ENCODE measurements around the gene LGALS3. TPM values are rescaled to one million over a fixed set of nuclear protein-coding genes. Genes with fewer than 3 reads are reported as not detected.
A peak's percentile ranks its signal among the peaks of the same experiment; 100 is the strongest.

LGALS3 gene
- total and polyA plus RNA-seq, 2 experiments from 2014 or later: 33.2 to 60.3 TPM

DNA sequence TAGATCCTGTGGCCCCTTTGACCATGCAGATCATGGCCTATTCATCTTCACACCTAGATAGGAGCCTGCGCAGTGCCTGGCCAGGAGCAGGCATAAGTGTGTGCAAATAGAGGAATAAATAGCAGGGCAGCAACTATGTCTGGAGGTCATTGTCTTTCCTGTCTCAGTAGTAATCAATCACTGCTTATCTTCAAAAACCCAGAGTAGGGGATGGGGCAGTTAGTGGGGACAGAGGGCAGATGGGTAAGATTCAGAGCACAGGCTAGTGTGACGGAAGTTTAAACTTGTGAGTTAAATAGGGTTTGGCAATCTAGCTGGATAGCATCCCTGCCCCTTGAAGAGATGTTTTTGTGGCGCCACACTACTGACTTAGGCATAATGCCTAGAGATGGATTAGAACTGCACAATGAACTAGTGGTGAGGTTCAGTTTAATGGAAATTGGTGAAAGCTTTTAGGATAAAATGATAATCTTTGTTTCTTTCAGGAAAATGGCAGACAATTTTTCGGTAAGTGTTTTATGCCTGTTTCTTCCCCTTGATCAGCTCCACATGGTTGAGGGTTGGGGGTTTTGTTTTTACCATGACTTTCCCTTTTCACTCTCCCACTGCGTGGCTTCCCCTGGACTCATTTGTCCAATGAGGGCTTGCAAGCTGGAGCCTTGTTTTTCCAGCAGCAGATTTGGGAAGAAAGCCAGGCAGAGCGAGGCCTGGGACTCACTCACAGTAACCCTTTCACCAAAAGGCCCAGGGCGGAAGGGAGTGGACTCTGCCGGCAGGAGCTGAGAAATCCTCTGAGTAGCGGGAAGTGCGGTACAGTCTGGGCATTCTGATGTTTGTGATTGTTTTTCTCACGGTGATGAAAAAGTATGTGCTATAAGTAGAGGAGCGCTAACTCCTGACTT lies 8.1 kb downstream of the LGALS3 start:
- peak in 1 of 2 donors; percentile 96 for DNase-seq (ENCODE audit: low read depth in 1 of 2, low spot score in 1 of 2)

GRCh38 chr14:55138091-55138490 lies 9.0 kb downstream of the LGALS3 start:
- Histone ChIP-seq H3K4me3 (no peak overlapping the region), H3K27ac (no peak overlapping the region), H3K27me3 (no peaks in the 10 kb centered on the region), H3K4me1 (ENCODE audit: low read depth) (no peaks in the 10 kb centered on the region), H3K36me3 (no peaks in the 10 kb centered on the region), H3K9me3 (ENCODE audit: low read depth) (no peaks in the 10 kb centered on the region)
- TF ChIP-seq CTCF (IDR thresholded peaks at IDR 0.05; ENCODE audit: low read depth, low read length): peak; percentile 43
- DNase-seq (ENCODE audit: low read depth in 1 of 2, low spot score in 1 of 2): no peak

More for the DNA sequence above, 8.1 kb downstream of the LGALS3 start:
- H3K4me3 ChIP-seq: no peak overlapping the region
- no peaks in the 10 kb centered on the region for H3K4me1 ChIP-seq (ENCODE audit: low read depth)
- TF ChIP-seq CTCF (IDR thresholded peaks at IDR 0.05; ENCODE audit: low read depth, low read length): peak; percentile 33
- peaks cover under 1% of the 10 kb centered on the region for H3K27me3 ChIP-seq
- no peaks in the 10 kb centered on the region for H3K36me3 ChIP-seq
- no peaks in the 10 kb centered on the region for H3K9me3 ChIP-seq (ENCODE audit: low read depth)
- H3K27ac ChIP-seq: no peak overlapping the region

GRCh38 chr14:55139141-55139540 lies 10.1 kb downstream of the LGALS3 start:
- Histone ChIP-seq H3K9me3 (ENCODE audit: low read depth) (no peaks in the 10 kb centered on the region), H3K4me1 (ENCODE audit: low read depth) (no peaks in the 10 kb centered on the region), H3K27me3 (no peaks in the 10 kb centered on the region), H3K27ac (no peak overlapping the region), H3K36me3 (no peaks in the 10 kb centered on the region), H3K4me3 (no peak overlapping the region)
- TF ChIP-seq CTCF (IDR thresholded peaks at IDR 0.05; ENCODE audit: low read depth, low read length): no peak
- DNase-seq (ENCODE audit: low read depth in 1 of 2, low spot score in 1 of 2): no peak

- Histone ChIP-seq H3K9me3 (ENCODE audit: low read depth) (no peaks in the 10 kb centered on the region), H3K36me3 (no peaks in the 10 kb centered on the region), H3K27ac (no peak overlapping the region), H3K4me1 (ENCODE audit: low read depth) (no peaks in the 10 kb centered on the region), H3K27me3 (no peaks in the 10 kb centered on the region), H3K4me3 (no peak overlapping the region)
- no peak for TF ChIP-seq CTCF (IDR thresholded peaks at IDR 0.05; ENCODE audit: low read depth, low read length)
- no peak for DNase-seq (ENCODE audit: low read depth in 1 of 2, low spot score in 1 of 2)
Observed at GRCh38 chr14:55139696-55140509, 10.9 kb downstream of the LGALS3 start.

DNA sequence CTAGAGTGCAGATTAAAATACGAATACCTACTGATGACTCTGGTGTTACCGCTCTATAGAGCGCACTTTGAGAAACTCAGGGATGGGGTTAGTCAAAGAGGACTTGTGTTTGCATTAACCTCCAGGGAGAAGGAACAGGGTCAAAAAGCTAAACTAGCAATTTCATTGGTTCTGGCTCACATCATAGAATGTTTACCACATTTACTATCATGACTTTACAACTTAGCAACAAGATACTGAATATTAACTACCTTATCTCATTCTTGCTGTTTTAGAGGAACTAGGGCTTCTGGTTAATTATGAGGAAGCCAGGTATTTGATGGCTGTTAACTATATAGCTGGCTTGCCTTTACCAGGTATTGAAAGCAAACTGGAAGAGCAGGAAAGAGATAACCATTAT lies 12.8 kb downstream of the LGALS3 start:
- TF ChIP-seq CTCF (IDR thresholded peaks at IDR 0.05; ENCODE audit: low read depth, low read length): no peak
- H3K9me3 ChIP-seq (ENCODE audit: low read depth): no peaks in the 10 kb centered on the region
- H3K27me3 ChIP-seq: no peaks in the 10 kb centered on the region
- no peaks in the 10 kb centered on the region for H3K36me3 ChIP-seq
- no peaks in the 10 kb centered on the region for H3K4me1 ChIP-seq (ENCODE audit: low read depth)
- no peak overlapping the region for H3K4me3 ChIP-seq
- DNase-seq (ENCODE audit: low read depth in 1 of 2, low spot score in 1 of 2): no peak
- H3K27ac ChIP-seq: no peak overlapping the region
